PC-9 (cell line): Measurements from ENCODE around the gene ZNF654.

Source experiments
- EZH2 ChIP-seq: fragments of 200-600 bp; sonication (generic); IDR thresholded peaks from 2 replicates; pipeline ENCODE4 v1.8.0; 2017; ENCODE audit warnings: antibody characterized with exemption, low read depth
- TF ChIP-seq, protein P1 (sequence below): fragments of 200-600 bp; sonication (generic); conservative IDR thresholded peaks from 2 replicates; pipeline ENCODE4 v1.6.1; 2017; ENCODE audit warnings: mixed run types, antibody characterized with exemption, mild to moderate bottlenecking, moderate library complexity

DNA sequence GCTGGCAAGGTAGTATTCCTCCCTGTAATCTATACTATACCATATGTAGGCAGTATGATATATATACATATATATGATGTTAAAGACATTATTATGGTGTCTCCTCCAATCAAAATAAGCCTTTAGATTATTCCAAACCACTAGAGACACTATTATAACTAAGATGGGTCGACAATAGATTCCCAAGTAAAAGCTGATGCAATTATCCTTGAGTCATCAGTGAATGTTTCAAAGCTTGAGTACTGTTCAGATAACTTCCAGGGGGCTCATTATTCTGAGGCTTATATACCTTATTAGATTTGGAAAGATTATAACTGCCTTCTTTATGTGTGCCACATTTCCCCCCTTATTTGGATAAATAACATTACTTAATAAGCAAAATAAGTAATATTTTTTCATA lies 78.8 kb downstream of the ZNF654 start:
- TF ChIP-seq, protein P1, sequence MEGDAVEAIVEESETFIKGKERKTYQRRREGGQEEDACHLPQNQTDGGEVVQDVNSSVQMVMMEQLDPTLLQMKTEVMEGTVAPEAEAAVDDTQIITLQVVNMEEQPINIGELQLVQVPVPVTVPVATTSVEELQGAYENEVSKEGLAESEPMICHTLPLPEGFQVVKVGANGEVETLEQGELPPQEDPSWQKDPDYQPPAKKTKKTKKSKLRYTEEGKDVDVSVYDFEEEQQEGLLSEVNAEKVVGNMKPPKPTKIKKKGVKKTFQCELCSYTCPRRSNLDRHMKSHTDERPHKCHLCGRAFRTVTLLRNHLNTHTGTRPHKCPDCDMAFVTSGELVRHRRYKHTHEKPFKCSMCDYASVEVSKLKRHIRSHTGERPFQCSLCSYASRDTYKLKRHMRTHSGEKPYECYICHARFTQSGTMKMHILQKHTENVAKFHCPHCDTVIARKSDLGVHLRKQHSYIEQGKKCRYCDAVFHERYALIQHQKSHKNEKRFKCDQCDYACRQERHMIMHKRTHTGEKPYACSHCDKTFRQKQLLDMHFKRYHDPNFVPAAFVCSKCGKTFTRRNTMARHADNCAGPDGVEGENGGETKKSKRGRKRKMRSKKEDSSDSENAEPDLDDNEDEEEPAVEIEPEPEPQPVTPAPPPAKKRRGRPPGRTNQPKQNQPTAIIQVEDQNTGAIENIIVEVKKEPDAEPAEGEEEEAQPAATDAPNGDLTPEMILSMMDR: no peak
- no peak for TF ChIP-seq EZH2
